Liver (tissue), 9 donors: ENCODE measurements around the gene TERT. TPM values are rescaled to one million over a fixed set of nuclear protein-coding genes. Genes with fewer than 3 reads are reported as not detected.

ENCODE experiments used
- DNase-seq: peaks from one replicate; pipeline ENCODE4 v3.0.0-alpha.2; 2017; ENCODE audit warnings: low spot score
- H3K27ac ChIP-seq, 2 donors: one replicate each; pipeline ENCODE4 v1.7.0; 2013; ENCODE audit warnings: inconsistent platforms in 2 of 2, low read length in 2 of 2, control low read depth in 1 of 2, low read depth in 1 of 2, mild to moderate bottlenecking in 1 of 2
- H3K27me3 ChIP-seq, 4 donors: one replicate each; pipeline versions ENCODE4 v1.6.1 to v1.7.0; 2013; ENCODE audit warnings: low read length in 3 of 4, inconsistent platforms in 1 of 4, mild to moderate bottlenecking in 1 of 4, moderate library complexity in 1 of 4; ENCODE audit not compliant: control insufficient read depth in 4 of 4, insufficient read depth in 4 of 4
- H3K36me3 ChIP-seq, 4 donors: one replicate each; pipeline versions ENCODE4 v1.6.1 to v1.7.0; 2013; ENCODE audit warnings: low read length in 3 of 4, mild to moderate bottlenecking in 3 of 4, low read depth in 1 of 4, moderate library complexity in 1 of 4; ENCODE audit not compliant: control insufficient read depth in 4 of 4, insufficient read depth in 3 of 4
- H3K4me1 ChIP-seq, 4 donors: one replicate each; pipeline versions ENCODE4 v1.6.1 to v1.7.0; 2013; ENCODE audit warnings: low read length in 3 of 4, mild to moderate bottlenecking in 3 of 4, moderate library complexity in 1 of 4; ENCODE audit not compliant: control insufficient read depth in 4 of 4, insufficient read depth in 4 of 4
- H3K4me3 ChIP-seq, 3 donors: one replicate each; pipeline versions ENCODE4 v1.6.1 to v1.7.0; 2013; ENCODE audit warnings: low read length in 3 of 3, control low read depth in 1 of 3, low read depth in 1 of 3, mild to moderate bottlenecking in 1 of 3
- H3K9ac ChIP-seq, 2 donors: one replicate each; pipeline ENCODE4 v1.7.0; 2013; ENCODE audit warnings: low read length in 2 of 2, mild to moderate bottlenecking in 2 of 2, moderate library complexity in 2 of 2, control low read depth in 1 of 2, low read depth in 1 of 2
- H3K9me3 ChIP-seq, 4 donors: one replicate each; pipeline versions ENCODE4 v1.6.1 to v1.7.0; 2013; ENCODE audit warnings: low read length in 3 of 4; ENCODE audit not compliant: control insufficient read depth in 4 of 4
- ATF3 ChIP-seq: IDR thresholded peaks from 2 replicates; pipeline ENCODE4 v1.6.1; 2016; ENCODE audit warnings: antibody characterized with exemption
- CTCF ChIP-seq: fragments of 150-350 bp; IDR thresholded peaks from 2 replicates; pipeline ENCODE4 v1.5.1; 2017; ENCODE audit warnings: improper control_type of control experiment, low read depth, low read length; ENCODE audit not compliant: missing input control
- EGR1 ChIP-seq, 2 donors: IDR thresholded peaks; 2 replicates each; pipeline ENCODE4 v1.6.1; 2016 to 2018; ENCODE audit warnings: antibody characterized with exemption in 2 of 2, low read depth in 2 of 2
- FOXA1 ChIP-seq: IDR thresholded peaks from 2 replicates; pipeline ENCODE4 v1.6.1; 2016; ENCODE audit warnings: antibody characterized with exemption
- FOXA2 ChIP-seq: IDR thresholded peaks from 2 replicates; pipeline ENCODE4 v1.6.1; 2016; ENCODE audit warnings: antibody characterized with exemption
- GABPA ChIP-seq, 2 donors: IDR thresholded peaks in 1 of 2; conservative IDR thresholded peaks in 1 of 2; 2 replicates each; pipeline ENCODE4 v1.6.1; 2016; ENCODE audit warnings: antibody characterized with exemption in 2 of 2, mild to moderate bottlenecking in 1 of 2, moderate library complexity in 1 of 2
- HNF4A ChIP-seq, 2 donors: conservative IDR thresholded peaks; 2 replicates each; pipeline ENCODE4 v1.6.1; 2016; ENCODE audit warnings: antibody characterized with exemption in 2 of 2, mild to moderate bottlenecking in 2 of 2
- HNF4G ChIP-seq: IDR thresholded peaks from 2 replicates; pipeline ENCODE4 v1.6.1; 2016; ENCODE audit warnings: antibody characterized with exemption
- JUND ChIP-seq, 2 donors: IDR thresholded peaks; 2 replicates each; pipeline ENCODE4 v1.6.1; 2016; ENCODE audit warnings: antibody characterized with exemption in 2 of 2
- MAX ChIP-seq: IDR thresholded peaks from 2 replicates; pipeline ENCODE4 v1.6.1; 2016; ENCODE audit warnings: antibody characterized with exemption
- NR2F2 ChIP-seq: IDR thresholded peaks from 2 replicates; pipeline ENCODE4 v1.6.1; 2016; ENCODE audit warnings: antibody characterized with exemption
- RAD21 ChIP-seq, 2 donors: IDR thresholded peaks; 2 replicates each; pipeline ENCODE4 v1.6.1; 2016; ENCODE audit warnings: antibody characterized with exemption in 2 of 2, mild to moderate bottlenecking in 2 of 2
- RXRA ChIP-seq, 2 donors: IDR thresholded peaks; 2 replicates each; pipeline ENCODE4 v1.6.1; 2017 to 2018; ENCODE audit warnings: antibody characterized with exemption in 2 of 2, mild to moderate bottlenecking in 1 of 2
- SP1 ChIP-seq: IDR thresholded peaks from 2 replicates; pipeline ENCODE4 v1.6.1; 2018; ENCODE audit warnings: antibody characterized with exemption, mild to moderate bottlenecking
- ZBTB33 ChIP-seq: IDR thresholded peaks from 2 replicates; pipeline ENCODE4 v1.6.1; 2016; ENCODE audit warnings: antibody characterized with exemption
- WGBS: extraction: QIAGEN DNeasy Blood & Tissue Kit; methylation state at CpG from one replicate; pipeline ENCODE4 v1.1.7; 2013; 5-methylcytosine and 5-hydroxymethylcytosine counted together
- polyA plus RNA-seq, 2 donors: library from polyadenylated mRNA; stranded (reverse) in 1 of 2; unstranded in 1 of 2; fragments of 200-250 nt in 1 of 2; fragments of >200 nt in 1 of 2; fragmentation: Nextera tagmentation in 1 of 2; extraction: Ambion mirVana in 1 of 2; gene quantifications; one replicate each; pipeline versions ENCODE4 v1.2.1 to v1.2.3, GENCODE V29; 2013 to 2015
- total RNA-seq, 2 donors: library from RNA; depleted of rRNA; stranded (reverse); fragments of >200 nt; gene quantifications; one replicate each; pipeline ENCODE4 v1.2.3, GENCODE V29; 2014
- donor health status: healthy.
- donor health status: healthy.
- donor health status: healthy.
- donor health status: healthy.
- donor health status: healthy.

Gene TERT
- total and polyA plus RNA-seq, 4 donors = 0.14 TPM; not detected in 3

- WGBS = 79% methylated on average over 16 of the region's 16 CpGs
- Histone ChIP-seq H3K27ac (no peak overlapping the region), H3K4me1 (no peaks in the 10 kb centered on the region), H3K36me3 (no peaks in the 10 kb centered on the region), H3K9me3 (no peaks in the 10 kb centered on the region), H3K4me3 (no peak overlapping the region), H3K9ac (no peak overlapping the region), H3K27me3 (no peaks in the 10 kb centered on the region)
- no peak for DNase-seq
- TF ChIP-seq NR2F2 (no peak), ATF3 (no peak), CTCF (no peak), FOXA1 (no peak), ZBTB33 (no peak), MAX (no peak), JUND (IDR thresholded peaks at IDR 0.05) (no peak)
Observed at GRCh38 chr5:1255081-1255561, 39.7 kb downstream of the TERT start.

- WGBS = 86% methylated on average over 19 of the region's 19 CpGs
Observed at GRCh38 chr5:1254196-1254595, 40.7 kb downstream of the TERT start.

GRCh38 chr5:1253456-1254105 is 41.3 kb downstream of the TERT start:
- Histone ChIP-seq H3K9ac (no peak overlapping the region), H3K9me3 (no peaks in the 10 kb centered on the region), H3K4me1 (no peaks in the 10 kb centered on the region), H3K4me3 (no peak overlapping the region), H3K27me3 (peaks cover 0 to under 1% (median 0%) of the 10 kb centered on the region in 4 donors), H3K27ac (no peak overlapping the region), H3K36me3 (no peaks in the 10 kb centered on the region)
- WGBS = 88% methylated on average over 33 of the region's 33 CpGs
- DNase-seq = no peak
- TF ChIP-seq GABPA (IDR thresholded peaks at IDR 0.05 in 1 of 2, conservative IDR thresholded peaks at IDR 0.05 in 1 of 2) (no peak), EGR1 (IDR thresholded peaks at IDR 0.05; ENCODE audit: low read depth in 2 of 2) (no peak), HNF4G (no peak), FOXA1 (no peak), ZBTB33 (no peak), JUND (IDR thresholded peaks at IDR 0.05) (no peak), HNF4A (conservative IDR thresholded peaks at IDR 0.05) (no peak), NR2F2 (no peak), RXRA (IDR thresholded peaks at IDR 0.05) (no peak), CTCF (no peak), RAD21 (IDR thresholded peaks at IDR 0.05) (no peak), SP1 (no peak), ATF3 (no peak), MAX (no peak)

More at GRCh38 chr5:1254196-1254595, 40.7 kb downstream of the TERT start:
- DNase-seq = no peak
- no peaks in the 10 kb centered on the region for H3K27me3 ChIP-seq
- no peak overlapping the region for H3K27ac ChIP-seq
- no peak for TF ChIP-seq SP1
- TF ChIP-seq NR2F2 = no peak
- TF ChIP-seq FOXA2 = no peak
- TF ChIP-seq ATF3 = no peak
- no peak overlapping the region for H3K9ac ChIP-seq
- H3K4me3 ChIP-seq = no peak overlapping the region
- H3K4me1 ChIP-seq = no peaks in the 10 kb centered on the region
- no peaks in the 10 kb centered on the region for H3K36me3 ChIP-seq
- H3K9me3 ChIP-seq = no peaks in the 10 kb centered on the region
